ENCODE results near the gene ESYT1.

The ESYT1 gene

GRCh38 chr12:56162468-56163290 lies 34.6 kb downstream of the ESYT1 start:
- H3K27me3 Mint-ChIP-seq = no peaks in the 10 kb centered on the region
- no peak overlapping the region for H3K4me3 Mint-ChIP-seq
- DNase-seq = no peak
- H3K36me3 Mint-ChIP-seq (ENCODE audit: low read depth) = peaks cover 96% of the 10 kb centered on the region
- peaks cover 32% of the 10 kb centered on the region for H3K4me1 Mint-ChIP-seq (ENCODE audit: low read depth)
- peak overlapping the region; percentile 74 for H3K27ac Mint-ChIP-seq
- no peaks in the 10 kb centered on the region for H3K9me3 Mint-ChIP-seq

DNA sequence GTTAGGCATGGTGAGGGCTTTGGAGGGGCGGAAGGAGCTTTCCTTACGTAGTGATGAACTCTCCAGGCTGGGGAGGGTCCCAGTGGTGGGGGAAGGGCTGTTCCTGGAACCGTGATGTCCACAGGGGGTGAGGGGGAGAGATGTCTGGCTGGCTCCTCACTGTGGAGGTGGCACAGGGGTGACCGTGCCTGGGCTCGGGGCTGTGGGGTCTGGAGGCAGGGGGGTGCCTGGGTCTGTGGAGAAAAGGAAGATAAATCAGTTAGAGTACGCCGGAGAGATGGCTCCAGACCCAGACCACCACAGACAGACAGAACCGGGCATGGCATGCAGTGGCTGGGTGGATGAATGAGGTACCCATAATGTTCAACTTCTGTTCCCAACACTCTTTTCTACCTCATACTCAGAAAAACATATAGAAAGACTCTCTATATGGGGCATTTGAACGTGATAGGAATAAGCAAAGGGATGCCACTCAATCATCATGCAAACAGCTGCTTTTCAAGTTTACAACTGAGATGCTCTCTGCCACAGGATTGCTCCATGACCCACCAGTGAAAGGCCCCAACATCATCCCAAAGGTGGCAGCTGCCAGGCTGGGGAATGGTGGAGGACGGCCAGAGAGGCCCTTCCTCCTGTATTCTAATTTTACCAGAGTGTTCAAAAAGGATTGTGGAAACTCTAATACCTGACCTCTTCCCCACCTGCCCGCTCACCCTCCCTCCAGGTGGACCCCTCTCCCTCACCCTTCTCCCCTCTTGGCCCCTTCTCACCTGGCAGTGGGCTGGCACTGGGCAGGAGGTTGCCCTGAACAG lies 35.7 kb downstream of the ESYT1 start:
- Mint-ChIP-seq H3K4me1 (ENCODE audit: low read depth) (peaks cover 31% of the 10 kb centered on the region), H3K27me3 (no peaks in the 10 kb centered on the region), H3K36me3 (ENCODE audit: low read depth) (peaks cover 96% of the 10 kb centered on the region), H3K27ac (peak overlapping the region; percentile 75), H3K9me3 (no peaks in the 10 kb centered on the region), H3K4me3 (no peak overlapping the region)
- DNase-seq = no peak

DNA sequence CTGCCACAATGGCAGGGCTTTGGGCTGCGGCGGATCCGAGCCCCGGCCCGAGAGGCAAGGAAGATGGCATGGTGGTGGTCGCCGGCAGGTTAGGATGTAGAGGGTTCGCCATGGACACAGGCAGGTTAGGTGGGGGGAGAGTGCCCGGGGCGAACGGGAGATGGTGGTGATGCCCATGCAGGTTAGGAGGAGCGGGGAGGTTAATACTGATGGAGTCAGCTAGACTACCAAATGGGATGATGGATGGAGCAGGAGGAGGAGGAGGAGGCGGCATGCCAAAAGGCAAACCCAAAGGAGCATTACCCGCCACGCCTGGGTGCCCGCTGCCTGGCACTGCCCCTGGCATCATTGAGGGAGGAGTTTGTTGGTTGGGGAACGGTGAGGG lies 36.3 kb downstream of the ESYT1 start:
- Mint-ChIP-seq H3K36me3 (ENCODE audit: low read depth) (peaks cover 96% of the 10 kb centered on the region), H3K27ac (peak overlapping the region; percentile 75)

GRCh38 chr12:56165369-56165768 lies 37.3 kb downstream of the ESYT1 start:
- H3K36me3 Mint-ChIP-seq (ENCODE audit: low read depth) = peaks cover 96% of the 10 kb centered on the region
- H3K27me3 Mint-ChIP-seq = no peaks in the 10 kb centered on the region
- H3K4me3 Mint-ChIP-seq = no peak overlapping the region
- H3K9me3 Mint-ChIP-seq = no peaks in the 10 kb centered on the region
- peaks cover 17% of the 10 kb centered on the region for H3K4me1 Mint-ChIP-seq (ENCODE audit: low read depth)
- no peak for DNase-seq
- peak overlapping the region; percentile 73 for H3K27ac Mint-ChIP-seq

More for the DNA sequence above, 36.3 kb downstream of the ESYT1 start:
- Mint-ChIP-seq H3K9me3 (no peaks in the 10 kb centered on the region), H3K4me1 (ENCODE audit: low read depth) (peaks cover 27% of the 10 kb centered on the region), H3K27me3 (no peaks in the 10 kb centered on the region), H3K4me3 (no peak overlapping the region)
- DNase-seq = no peak

GRCh38 chr12:56169229-56169759 lies 41.2 kb downstream of the ESYT1 start:
- no peaks in the 10 kb centered on the region for H3K27me3 Mint-ChIP-seq
- no peak overlapping the region for H3K4me3 Mint-ChIP-seq
- H3K4me1 Mint-ChIP-seq (ENCODE audit: low read depth) = no peaks in the 10 kb centered on the region
- no peaks in the 10 kb centered on the region for H3K9me3 Mint-ChIP-seq
- H3K27ac Mint-ChIP-seq = peak overlapping the region; percentile 66
- no peak for DNase-seq
- peaks cover 94% of the 10 kb centered on the region for H3K36me3 Mint-ChIP-seq (ENCODE audit: low read depth)

DNA sequence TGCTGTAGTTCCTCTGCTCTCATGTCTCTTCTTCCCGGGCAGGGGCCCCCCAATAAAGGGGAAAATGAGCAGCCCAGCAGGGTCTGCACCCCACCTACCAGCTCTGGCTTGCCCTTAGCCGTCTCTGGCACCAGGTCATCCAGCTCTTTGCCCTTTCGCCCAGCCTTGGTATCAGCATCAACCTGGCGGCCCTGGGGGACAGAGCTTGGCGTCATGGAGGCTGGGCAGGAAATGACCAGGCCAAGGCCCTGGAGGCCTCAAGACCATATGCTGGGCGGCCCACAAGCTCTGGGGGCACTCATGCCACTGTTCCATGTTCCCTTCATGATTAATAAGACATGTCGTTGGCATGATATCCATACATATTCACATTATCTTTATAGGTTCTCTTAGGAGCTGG lies 44.8 kb downstream of the ESYT1 start:
- H3K27me3 Mint-ChIP-seq = no peaks in the 10 kb centered on the region
- no peak overlapping the region for H3K4me3 Mint-ChIP-seq
- no peaks in the 10 kb centered on the region for H3K9me3 Mint-ChIP-seq
- peak overlapping the region; percentile 70 for H3K27ac Mint-ChIP-seq
- H3K36me3 Mint-ChIP-seq (ENCODE audit: low read depth) = peaks cover 95% of the 10 kb centered on the region
- no peaks in the 10 kb centered on the region for H3K4me1 Mint-ChIP-seq (ENCODE audit: low read depth)
- no peak for DNase-seq

GRCh38 chr12:56178347-56178746 lies 50.3 kb downstream of the ESYT1 start:
- DNase-seq = no peak
- Mint-ChIP-seq H3K4me3 (no peak overlapping the region), H3K9me3 (no peaks in the 10 kb centered on the region), H3K4me1 (ENCODE audit: low read depth) (no peaks in the 10 kb centered on the region), H3K27ac (peak overlapping the region; percentile 44), H3K27me3 (no peaks in the 10 kb centered on the region), H3K36me3 (ENCODE audit: low read depth) (peaks cover 98% of the 10 kb centered on the region)

DNA sequence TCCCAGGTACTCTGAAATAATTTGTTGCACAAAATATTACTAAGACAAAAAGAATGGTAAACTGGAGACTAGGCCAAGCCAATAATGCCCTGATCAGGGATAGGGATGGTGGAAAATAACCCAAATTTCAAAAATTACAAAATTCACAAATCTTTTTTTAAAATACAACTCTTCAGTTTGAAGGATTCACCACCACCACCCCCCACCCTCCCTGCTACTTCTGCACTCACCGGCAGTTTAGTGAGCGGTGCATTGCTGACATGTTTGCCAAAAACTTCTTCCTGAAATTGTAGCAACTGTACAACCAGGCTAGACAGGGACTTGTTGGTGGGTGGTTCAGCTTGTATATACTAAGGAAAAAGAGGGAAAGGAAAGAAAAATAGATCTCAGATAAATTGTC lies 58.9 kb downstream of the ESYT1 start:
- no peaks in the 10 kb centered on the region for H3K27me3 Mint-ChIP-seq
- peak overlapping the region; percentile 82 for H3K4me3 Mint-ChIP-seq
- no peaks in the 10 kb centered on the region for H3K9me3 Mint-ChIP-seq
- H3K4me1 Mint-ChIP-seq (ENCODE audit: low read depth) = peaks cover 35% of the 10 kb centered on the region
- no peak for DNase-seq
- H3K27ac Mint-ChIP-seq = peak overlapping the region; percentile 84
- peaks cover 72% of the 10 kb centered on the region for H3K36me3 Mint-ChIP-seq (ENCODE audit: low read depth)

- no peaks in the 10 kb centered on the region for H3K27me3 Mint-ChIP-seq
- DNase-seq = no peak
- H3K4me1 Mint-ChIP-seq (ENCODE audit: low read depth) = peaks cover 43% of the 10 kb centered on the region
- H3K9me3 Mint-ChIP-seq = no peaks in the 10 kb centered on the region
- peak overlapping the region; percentile 82 for H3K4me3 Mint-ChIP-seq
- peak overlapping the region; percentile 76 for H3K27ac Mint-ChIP-seq
- peaks cover 60% of the 10 kb centered on the region for H3K36me3 Mint-ChIP-seq (ENCODE audit: low read depth)
Measured at GRCh38 chr12:56188131-56188777, 60.2 kb downstream of the ESYT1 start.

DNA sequence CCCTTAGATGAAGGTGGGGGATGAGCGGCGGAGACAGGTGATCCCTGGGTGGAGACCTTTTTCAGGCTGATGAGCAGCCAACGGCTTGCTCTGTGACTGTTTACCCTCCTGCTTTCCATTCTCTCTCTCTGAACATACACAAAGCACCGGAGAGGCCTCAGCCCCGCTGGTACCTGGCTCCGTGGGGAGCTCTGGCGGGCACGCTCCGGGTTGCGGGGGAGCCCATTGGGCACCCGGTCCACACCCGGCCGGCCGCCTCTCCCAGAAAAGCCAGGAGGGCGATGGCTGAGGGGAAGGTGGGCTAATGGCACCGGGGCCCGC lies 60.7 kb downstream of the ESYT1 start:
- peaks cover 56% of the 10 kb centered on the region for H3K36me3 Mint-ChIP-seq (ENCODE audit: low read depth)
- no peaks in the 10 kb centered on the region for H3K9me3 Mint-ChIP-seq
- peak; percentile 67 for DNase-seq
- H3K4me3 Mint-ChIP-seq = peak overlapping the region; percentile 82
- peaks cover 46% of the 10 kb centered on the region for H3K4me1 Mint-ChIP-seq (ENCODE audit: low read depth)
- H3K27ac Mint-ChIP-seq = peak overlapping the region; percentile 76
- no peaks in the 10 kb centered on the region for H3K27me3 Mint-ChIP-seq

DNA sequence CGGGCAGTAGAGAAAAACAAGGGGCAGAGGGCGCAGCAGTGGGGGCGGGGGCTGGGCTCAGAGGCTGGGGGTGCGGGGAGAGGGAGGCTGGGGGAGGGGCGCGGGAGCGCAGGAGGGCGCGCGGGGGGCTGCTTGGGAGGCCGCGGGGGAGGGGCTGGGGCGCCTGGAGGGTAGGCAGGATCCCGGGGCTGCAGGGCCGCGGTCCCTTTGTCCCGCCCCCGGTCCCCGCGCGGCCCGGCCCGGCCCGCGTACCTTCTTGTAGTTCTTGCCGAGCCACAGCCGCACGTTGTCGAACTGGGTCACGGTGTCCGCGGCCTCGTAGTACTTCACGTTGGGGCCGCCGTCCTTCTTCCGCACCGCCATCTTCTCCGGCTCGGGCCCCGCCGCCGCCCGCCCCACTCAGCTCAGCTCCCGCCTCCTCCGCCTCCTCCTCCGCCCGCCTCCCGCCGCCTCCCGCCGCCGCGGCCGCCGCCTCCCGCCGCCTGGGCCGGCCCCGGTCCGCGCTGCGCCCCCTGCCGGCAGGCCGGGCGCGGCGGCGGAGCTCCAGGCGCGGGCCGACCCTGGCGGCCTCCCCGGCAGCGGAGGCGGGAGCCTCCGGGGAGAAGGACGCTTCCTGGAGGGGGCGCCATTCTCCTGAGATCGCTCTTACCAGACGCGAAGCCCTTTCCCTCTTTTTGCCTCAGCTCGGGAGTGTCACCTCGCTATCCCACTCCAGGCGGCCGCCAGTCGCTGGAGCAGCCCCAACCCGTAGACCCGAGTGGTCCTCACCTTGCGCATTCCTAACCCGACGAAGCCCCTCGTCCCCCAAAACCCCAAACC lies 61.2 kb downstream of the ESYT1 start, which contains the start of gene SMARCC2:
TSS of gene SMARCC2 (minus strand) at position 385 of the 819 bp plus-strand sequence. CDS start at position 363, 22 bp downstream.
- no peaks in the 10 kb centered on the region for H3K9me3 Mint-ChIP-seq
- DNase-seq = peak; percentile 89
- H3K4me3 Mint-ChIP-seq = peak within 1 kb of the TSS; percentile 82
- peaks cover 46% of the 10 kb centered on the region for H3K4me1 Mint-ChIP-seq (ENCODE audit: low read depth)
- peak within 1 kb of the TSS; percentile 98 for H3K27ac Mint-ChIP-seq
- H3K36me3 Mint-ChIP-seq (ENCODE audit: low read depth) = peaks cover 50% of the 10 kb centered on the region
- no peaks in the 10 kb centered on the region for H3K27me3 Mint-ChIP-seq

- Mint-ChIP-seq H3K4me1 (ENCODE audit: low read depth) (peaks cover 46% of the 10 kb centered on the region), H3K36me3 (ENCODE audit: low read depth) (peaks cover 42% of the 10 kb centered on the region), H3K27me3 (no peaks in the 10 kb centered on the region), H3K27ac (peak overlapping the region; percentile 98), H3K4me3 (peak overlapping the region; percentile 82), H3K9me3 (no peaks in the 10 kb centered on the region)
- DNase-seq = peak; percentile 98
Measured at GRCh38 chr12:56189918-56190694, 62.0 kb downstream of the ESYT1 start.

DNA sequence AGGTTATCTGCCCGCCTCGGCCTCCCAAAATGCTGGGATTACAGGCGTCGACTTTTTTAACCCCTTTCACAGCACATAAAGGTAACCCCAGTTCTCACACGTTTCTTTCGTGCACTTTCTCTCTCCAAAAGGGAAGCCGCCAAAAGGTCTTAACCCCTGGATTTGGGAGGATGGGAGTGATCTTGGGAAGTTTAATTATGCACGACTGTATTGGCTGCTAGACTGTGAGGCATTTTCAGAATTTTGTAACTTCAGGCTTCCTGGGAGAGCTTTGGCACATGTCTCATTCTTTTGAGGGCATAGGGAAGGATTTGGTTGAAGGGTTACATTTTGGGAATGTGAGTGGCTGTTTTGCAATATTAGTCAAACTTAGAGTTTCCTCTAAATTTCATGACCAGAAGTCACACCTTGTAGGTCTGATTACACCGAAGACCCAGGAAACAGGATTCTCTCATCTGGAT lies 62.7 kb downstream of the ESYT1 start:
- Mint-ChIP-seq H3K4me1 (ENCODE audit: low read depth) (peaks cover 45% of the 10 kb centered on the region), H3K9me3 (no peaks in the 10 kb centered on the region), H3K36me3 (ENCODE audit: low read depth) (peaks cover 37% of the 10 kb centered on the region), H3K4me3 (peak overlapping the region; percentile 82), H3K27me3 (no peaks in the 10 kb centered on the region), H3K27ac (peak overlapping the region; percentile 98)
- DNase-seq = no peak

Data from activated T-cell treated with anti-CD3 and anti-CD28 coated beads, Interleukin-2, amount 50 U/mL, for 24 hours (primary cell).